ENCODE measurements around the gene IWS1.
"Not testable (repeated sequence)": the region's sequence is repeated elsewhere in the genome, so short reads cannot be mapped to it uniquely, and the experiment has no call there.

Gene IWS1

DNA sequence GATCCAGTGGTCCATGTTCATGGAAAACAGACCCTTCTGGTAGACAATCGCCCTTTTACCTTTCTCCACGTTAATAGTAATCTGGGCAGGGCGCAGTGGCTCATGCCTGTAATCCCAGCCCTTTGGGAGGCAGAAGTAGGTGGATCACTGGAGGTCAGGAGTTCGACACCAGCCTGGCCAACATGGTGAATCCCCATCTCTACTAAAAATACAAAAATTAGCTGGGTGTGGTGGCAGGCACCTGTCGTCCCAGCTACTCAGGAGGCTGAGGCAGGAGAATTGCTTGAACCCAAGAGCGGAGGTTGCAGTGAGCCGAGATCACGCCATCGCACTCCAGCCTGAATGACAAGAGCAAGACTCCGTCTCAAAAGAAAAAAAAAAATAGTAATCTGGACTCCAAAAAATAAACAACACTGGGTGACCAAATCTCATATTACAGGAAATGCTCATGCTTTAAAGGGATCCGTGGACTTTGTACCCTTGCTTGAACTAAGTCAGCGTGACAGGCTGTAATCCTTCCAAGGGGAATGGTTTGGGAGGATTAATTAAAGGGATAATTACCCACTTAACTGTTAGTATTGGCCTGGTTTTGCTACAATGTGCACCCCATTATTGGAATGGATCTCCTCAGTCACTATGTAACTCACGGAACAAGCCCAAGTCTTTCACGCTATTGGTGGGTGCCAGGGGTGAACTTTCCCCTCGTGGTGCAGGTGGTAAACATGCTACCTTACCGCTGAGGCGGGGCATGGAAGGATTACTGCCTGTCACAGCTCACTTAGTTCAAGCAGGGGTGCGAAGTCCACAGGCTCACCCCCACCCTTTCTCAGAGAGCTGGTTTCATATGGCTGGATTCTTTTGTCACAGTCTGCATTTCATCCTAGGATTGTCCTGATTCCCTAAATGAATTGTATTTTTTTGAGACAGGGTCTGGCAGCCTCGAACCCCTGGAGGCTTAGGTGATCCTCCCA, 71.4 kb downstream of the IWS1 start:
- no peak for DNase-seq (ENCODE audit: low read depth)

GRCh38 chr2:127453392-127454171, 72.7 kb downstream of the IWS1 start:
- no peak for DNase-seq (ENCODE audit: low read depth)

DNA sequence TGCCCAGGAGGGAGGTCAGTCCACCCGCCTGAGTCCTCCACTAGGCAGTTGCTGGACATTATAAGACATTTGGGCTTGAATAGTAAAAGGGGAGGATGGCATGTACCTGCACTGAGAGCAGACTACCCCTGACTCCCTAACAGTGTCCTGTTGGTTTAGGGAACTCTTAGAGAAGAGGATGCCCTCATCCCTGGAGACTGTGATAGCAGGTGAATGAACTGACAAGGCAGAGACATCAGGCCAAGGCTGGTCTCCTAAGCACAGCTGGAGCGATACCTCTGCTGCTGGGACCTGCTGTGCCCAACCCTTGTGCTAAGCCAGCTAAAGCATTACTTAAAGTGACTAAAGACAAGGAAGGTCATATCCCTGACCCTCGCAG, 73.3 kb downstream of the IWS1 start:
- DNase-seq (ENCODE audit: low read depth): no peak

GRCh38 chr2:127452423-127452822, 73.9 kb downstream of the IWS1 start:
- not testable (repeated sequence) for DNase-seq (ENCODE audit: low read depth)

- DNase-seq (ENCODE audit: low read depth): no peak
Observed at GRCh38 chr2:127451981-127452380, 74.3 kb downstream of the IWS1 start.

GRCh38 chr2:127449898-127450297, 76.4 kb downstream of the IWS1 start:
- DNase-seq (ENCODE audit: low read depth): no peak

GRCh38 chr2:127449414-127449813, 76.9 kb downstream of the IWS1 start:
- no peak for DNase-seq (ENCODE audit: low read depth)

GRCh38 chr2:127448526-127448925, 77.8 kb downstream of the IWS1 start:
- no peak for DNase-seq (ENCODE audit: low read depth)

DNA sequence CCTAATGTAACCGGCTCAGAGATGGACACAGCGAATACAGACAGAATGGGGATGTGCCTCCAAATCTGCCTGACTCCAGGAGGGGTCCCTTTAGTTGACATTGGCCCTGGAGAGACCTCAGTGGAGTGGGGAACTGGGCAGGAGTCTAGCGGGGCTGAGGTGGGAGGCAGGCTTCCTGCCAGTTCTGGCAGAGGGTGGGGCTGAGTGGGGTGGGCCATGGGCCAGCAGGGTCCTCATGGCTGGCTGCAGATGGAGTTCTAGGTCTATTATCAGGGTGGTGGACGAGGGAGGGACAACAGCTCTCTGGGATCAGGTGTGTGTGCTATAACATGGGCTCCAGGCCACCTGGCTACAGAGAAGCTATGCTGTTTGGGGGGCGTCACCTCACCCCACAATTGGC, 86.9 kb downstream of the IWS1 start:
- no peak for DNase-seq (ENCODE audit: low read depth)

DNA sequence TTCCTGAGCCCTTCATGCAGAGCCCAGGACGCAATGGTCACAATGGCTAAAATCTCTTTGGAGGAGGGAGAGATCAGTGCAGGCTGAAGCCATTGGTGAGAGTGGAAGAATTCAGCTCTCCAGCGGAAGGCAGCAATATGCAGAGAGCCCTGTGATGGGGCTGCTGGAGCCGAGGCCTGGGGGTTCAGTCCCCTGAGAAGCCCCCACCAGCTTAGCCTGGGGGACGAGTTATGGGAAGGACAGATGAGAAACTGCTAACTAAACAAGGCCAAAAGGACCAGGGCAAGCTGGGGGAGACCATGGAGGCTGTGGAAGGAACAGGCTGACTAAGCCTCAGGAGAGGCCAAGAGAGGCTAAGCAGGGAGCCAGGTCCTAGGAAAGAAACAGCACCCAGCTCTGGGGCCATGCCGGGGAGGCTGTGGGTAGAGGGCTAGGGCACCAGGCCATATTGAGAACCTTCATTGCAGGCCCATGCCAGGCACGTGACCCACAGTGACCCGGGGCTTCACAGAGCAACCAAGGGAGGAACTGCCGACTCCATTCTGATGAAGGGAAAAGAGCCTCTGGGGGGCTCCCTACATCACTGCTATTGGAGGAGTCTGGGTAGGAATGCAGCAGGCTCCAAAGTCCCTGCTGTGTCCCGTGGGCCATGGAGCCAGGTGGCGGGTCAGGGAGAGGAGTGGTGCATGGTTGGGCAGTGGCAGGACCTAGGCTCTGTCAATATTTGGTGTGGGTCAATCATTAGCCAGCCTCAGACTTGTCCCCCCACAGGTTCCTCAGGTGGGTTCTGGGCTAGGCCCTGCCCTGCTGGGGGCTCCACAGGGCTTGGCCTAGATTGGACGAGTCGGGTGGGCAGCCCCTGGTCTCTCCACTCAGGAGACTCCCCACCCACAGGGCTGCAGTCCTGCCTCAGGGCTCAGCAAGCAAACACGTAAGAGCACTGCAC, 88.2 kb downstream of the IWS1 start:
- no peak for DNase-seq (ENCODE audit: low read depth)

DNA sequence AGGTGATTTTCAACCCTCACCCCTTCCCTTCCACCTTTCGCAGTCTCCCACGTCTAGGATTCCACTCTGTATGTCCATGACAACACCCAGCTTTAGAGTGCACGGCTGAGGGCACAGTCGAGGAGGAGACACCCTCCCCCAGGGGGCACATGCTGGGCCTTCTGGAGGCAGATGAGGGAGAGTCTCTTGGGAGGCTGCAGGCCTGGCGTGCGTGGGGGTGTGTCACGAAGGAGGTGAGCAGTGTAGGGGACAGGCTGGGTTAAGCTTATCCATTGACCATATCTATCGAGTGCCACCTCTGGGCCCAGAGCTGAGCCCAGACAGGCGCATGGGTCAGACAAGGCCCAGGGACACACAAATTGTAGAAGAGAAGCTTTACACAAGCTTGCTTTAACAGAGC, 89.2 kb downstream of the IWS1 start:
- DNase-seq (ENCODE audit: low read depth): no peak

- no peak for DNase-seq (ENCODE audit: low read depth)
Observed at GRCh38 chr2:127434515-127434914, 91.8 kb downstream of the IWS1 start.

DNA sequence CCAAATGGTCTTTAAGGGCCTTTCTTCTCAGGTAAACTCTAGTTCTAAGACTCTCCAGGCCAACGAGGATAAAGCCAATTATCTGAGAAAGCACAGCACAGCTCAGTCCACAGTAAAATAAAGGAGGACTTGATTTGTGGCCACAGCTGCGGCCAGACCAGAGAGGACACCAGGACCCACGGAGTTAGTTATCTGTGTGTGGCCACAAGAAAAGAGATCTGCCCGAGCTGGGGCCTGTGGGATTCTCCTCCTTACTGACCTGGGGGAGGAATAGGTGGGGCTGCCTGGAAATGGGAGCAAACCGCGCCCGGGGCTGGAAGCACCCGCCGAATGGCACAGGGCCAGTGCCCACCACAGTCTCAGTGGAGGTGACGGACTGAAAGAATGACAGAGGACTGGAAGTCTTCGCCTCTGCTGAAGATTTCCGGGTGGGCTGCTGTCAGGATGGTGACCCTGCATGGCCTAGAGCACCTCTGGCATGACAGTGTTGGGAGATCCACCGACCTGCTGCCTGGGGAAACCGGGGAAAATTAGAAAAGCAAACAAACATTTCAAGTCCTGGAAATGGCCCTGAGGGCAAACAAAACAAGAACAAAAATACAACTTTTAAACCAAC, 94.8 kb downstream of the IWS1 start:
- DNase-seq (ENCODE audit: low read depth): no peak
